IMR-90 (cell line): ENCODE measurements around the gene OR2A42.
"Not testable (repeated sequence)": the region's sequence is repeated elsewhere in the genome, so short reads cannot be mapped to it uniquely, and the experiment has no call there.

Experiments
- CEBPB ChIP-seq: IDR thresholded peaks from 2 replicates; pipeline ENCODE4 v1.6.1; 2012; ENCODE audit warnings: low read depth, low read length, improper control_type of control experiment
- FOS ChIP-seq: fragments of 150-350 bp; IDR thresholded peaks from 2 replicates; pipeline ENCODE4 v1.6.1; 2016; ENCODE audit warnings: low read depth, low read length
- MAFK ChIP-seq: IDR thresholded peaks from 2 replicates; pipeline ENCODE4 v1.6.1; 2012; ENCODE audit warnings: low read depth, low read length, improper control_type of control experiment
- MAZ ChIP-seq: IDR thresholded peaks from 2 replicates; pipeline ENCODE4 v1.6.1; 2012; ENCODE audit warnings: low read depth, mild to moderate bottlenecking, low read length, improper control_type of control experiment, moderate library complexity, borderline replicate concordance
- POLR2A ChIP-seq: IDR thresholded peaks from 2 replicates; pipeline ENCODE4 v1.6.1; 2012; ENCODE audit warnings: mild to moderate bottlenecking, low read depth, low read length
- RAD21 ChIP-seq: IDR thresholded peaks from 2 replicates; pipeline ENCODE4 v1.6.1; 2012; ENCODE audit warnings: low read length, improper control_type of control experiment
- RCOR1 ChIP-seq: IDR thresholded peaks from 2 replicates; pipeline ENCODE4 v1.6.1; 2012; ENCODE audit warnings: mild to moderate bottlenecking, low read length, improper control_type of control experiment; ENCODE audit not compliant: insufficient replicate concordance
- SMC3 ChIP-seq: fragments of 150-350 bp; IDR thresholded peaks from 2 replicates; pipeline ENCODE4 v1.6.1; 2016; ENCODE audit warnings: low read depth, mild to moderate bottlenecking, antibody characterized with exemption, low read length, moderate library complexity
- TF ChIP-seq, protein P1 (sequence below): conservative IDR thresholded peaks from 2 replicates; pipeline ENCODE4 v1.5.1; 2012; ENCODE audit warnings: mild to moderate bottlenecking, low read depth, low read length, improper control_type of control experiment

- TF ChIP-seq, protein P1, sequence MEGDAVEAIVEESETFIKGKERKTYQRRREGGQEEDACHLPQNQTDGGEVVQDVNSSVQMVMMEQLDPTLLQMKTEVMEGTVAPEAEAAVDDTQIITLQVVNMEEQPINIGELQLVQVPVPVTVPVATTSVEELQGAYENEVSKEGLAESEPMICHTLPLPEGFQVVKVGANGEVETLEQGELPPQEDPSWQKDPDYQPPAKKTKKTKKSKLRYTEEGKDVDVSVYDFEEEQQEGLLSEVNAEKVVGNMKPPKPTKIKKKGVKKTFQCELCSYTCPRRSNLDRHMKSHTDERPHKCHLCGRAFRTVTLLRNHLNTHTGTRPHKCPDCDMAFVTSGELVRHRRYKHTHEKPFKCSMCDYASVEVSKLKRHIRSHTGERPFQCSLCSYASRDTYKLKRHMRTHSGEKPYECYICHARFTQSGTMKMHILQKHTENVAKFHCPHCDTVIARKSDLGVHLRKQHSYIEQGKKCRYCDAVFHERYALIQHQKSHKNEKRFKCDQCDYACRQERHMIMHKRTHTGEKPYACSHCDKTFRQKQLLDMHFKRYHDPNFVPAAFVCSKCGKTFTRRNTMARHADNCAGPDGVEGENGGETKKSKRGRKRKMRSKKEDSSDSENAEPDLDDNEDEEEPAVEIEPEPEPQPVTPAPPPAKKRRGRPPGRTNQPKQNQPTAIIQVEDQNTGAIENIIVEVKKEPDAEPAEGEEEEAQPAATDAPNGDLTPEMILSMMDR = not testable (repeated sequence)
- not testable (repeated sequence) for TF ChIP-seq POLR2A, MAFK, SMC3, MAZ, FOS, RCOR1, RAD21, CEBPB
These were observed 34.1 kb downstream of the OR2A42 start for GRCh38 chr7:144205306-144205705.
